GM18508 (cell line): ENCODE results near the gene OGFOD1.

Source experiments
- ATAC-seq: cut with Tn5 transposase; IDR thresholded peaks from one replicate; pipeline ENCODE4 v1.9.1; 2021; ENCODE audit warnings: moderate number of reproducible peaks; ENCODE audit not compliant: insufficient read depth, unreplicated experiment

The OGFOD1 gene

GRCh38 chr16:56425439-56425832 is 25.9 kb upstream of the OGFOD1 start, which contains the start of gene AMFR:
AMFR (minus strand) TSS chr16:56425545; CDS start chr16:56425327, 218 bp downstream.
- no peak for ATAC-seq

- ATAC-seq, result no peak
These were observed 24.8 kb upstream of the OGFOD1 start for GRCh38 chr16:56426585-56426984.

- ATAC-seq, result no peak
These were observed 23.3 kb upstream of the OGFOD1 start for GRCh38 chr16:56428091-56428490.

DNA sequence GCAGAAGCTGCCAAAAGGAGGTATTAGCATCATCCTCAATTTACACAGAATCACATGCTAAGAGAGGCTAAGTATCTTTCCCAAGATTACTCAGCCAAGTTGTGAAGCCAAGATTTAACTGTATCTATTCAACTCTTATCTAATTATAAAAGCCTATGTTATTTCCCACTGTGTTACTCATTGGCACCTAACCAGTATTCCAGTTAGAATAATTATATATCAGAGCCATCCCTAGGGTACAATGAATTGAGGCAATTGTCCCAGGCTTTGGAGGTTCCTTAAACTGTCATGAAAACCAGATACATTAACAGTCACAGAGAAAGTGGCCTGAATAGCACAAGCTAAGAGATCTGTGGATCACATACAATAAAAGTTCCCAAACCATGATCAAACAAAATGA is 15.1 kb upstream of the OGFOD1 start:
- ATAC-seq, result no peak

GRCh38 chr16:56438038-56438437 is 13.3 kb upstream of the OGFOD1 start:
- no peak for ATAC-seq

GRCh38 chr16:56447286-56447685 is 4.1 kb upstream of the OGFOD1 start:
- ATAC-seq, result no peak

GRCh38 chr16:56448005-56448404 is 3.3 kb upstream of the OGFOD1 start:
- ATAC-seq, result no peak

DNA sequence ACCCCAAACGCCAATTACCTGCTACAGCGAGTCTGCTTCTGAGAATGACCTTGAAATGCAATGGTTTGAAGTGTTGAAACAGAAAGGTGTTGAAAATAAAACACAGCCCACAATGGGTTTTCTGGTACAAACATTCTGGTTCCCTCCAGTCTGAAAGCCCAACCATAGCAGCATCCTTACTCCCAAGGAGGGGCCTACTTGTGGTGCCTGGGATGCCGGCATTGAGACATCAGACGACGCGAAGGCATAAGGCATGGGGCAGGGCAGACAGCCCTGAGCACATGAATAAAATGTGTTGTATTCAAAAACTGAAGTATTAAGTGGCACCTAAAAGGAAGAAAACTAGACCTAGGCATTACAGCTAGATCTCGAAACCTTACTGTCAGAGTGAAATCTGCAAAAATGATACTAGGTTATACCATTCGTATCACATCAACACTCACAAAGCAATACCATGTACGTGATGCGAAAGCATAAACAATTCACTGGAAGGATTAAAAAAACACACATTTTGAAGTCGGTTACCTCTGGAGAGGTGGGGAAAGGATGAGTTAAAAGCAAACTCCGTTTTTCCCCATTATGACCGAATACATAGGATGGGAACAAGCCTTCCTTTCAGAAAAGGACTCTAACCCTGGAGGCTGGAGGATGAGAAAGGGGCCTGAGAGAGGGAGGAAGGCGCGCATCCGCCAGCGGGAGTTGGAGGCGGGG is 924 bp upstream of the OGFOD1 start:
- no peak for ATAC-seq

GRCh38 chr16:56451753-56452689 is 667 bp downstream of the OGFOD1 start:
- ATAC-seq, result peak; percentile 13

DNA sequence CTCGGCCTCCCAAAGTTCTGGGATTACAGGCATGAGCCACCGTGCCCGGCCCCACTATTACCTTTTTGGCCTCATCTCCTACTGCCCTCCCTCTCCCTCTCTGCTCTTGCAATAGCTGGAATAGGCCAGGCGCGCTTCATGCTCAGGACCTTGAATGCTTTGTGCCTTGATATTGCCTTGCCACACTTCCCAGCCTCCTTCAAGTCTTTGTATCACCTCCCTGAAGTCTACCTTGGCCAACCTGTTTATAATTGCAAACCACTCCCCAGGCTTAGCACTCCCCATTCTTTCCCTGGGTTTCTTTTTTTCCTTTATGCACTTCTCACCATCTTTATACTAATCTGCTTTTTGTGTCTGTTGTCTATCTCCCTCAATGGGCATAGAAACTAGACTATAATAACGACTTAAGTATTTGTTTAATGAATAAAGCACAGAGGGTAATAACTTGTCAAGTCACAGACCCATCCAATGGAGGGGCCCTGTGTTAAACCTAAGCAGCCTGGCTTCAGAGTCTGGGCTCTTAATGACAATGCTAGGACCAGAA is 6.6 kb downstream of the OGFOD1 start:
- no peak for ATAC-seq

- no peak for ATAC-seq
These were observed 8.7 kb downstream of the OGFOD1 start for GRCh38 chr16:56460101-56460500.

DNA sequence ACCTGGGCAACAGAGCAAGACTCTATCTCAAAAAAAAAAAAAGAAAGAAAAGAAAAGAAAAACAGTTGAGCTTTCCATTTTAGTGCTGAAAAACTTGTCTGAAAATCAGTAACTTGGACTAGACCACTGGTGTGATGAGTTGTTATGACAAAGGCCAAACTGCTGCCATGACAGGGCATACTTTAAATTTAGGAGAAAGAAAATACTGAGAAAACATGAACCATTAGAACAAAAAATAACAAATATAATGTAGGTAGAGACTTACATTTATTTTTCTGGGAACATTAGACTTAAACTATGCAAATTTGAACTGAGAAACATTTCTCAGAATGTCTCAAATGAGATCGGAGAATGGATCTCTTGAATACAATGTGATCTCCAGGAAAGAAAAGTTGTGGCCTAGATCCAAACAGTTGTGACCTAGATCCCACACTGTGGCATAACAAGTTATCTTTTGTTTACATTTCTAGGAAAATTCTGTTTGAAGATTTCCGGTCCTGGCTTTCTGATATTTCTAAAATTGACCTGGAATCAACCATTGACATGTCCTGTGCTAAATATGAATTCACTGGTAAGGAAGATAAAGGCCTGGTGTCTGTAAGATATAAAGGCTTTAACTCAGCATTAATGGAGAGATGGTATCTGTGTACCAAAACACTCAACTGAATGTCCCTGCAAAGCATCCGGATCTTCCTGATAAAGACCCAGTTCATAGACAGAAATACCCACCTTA is 10.9 kb downstream of the OGFOD1 start:
- ATAC-seq, result no peak

DNA sequence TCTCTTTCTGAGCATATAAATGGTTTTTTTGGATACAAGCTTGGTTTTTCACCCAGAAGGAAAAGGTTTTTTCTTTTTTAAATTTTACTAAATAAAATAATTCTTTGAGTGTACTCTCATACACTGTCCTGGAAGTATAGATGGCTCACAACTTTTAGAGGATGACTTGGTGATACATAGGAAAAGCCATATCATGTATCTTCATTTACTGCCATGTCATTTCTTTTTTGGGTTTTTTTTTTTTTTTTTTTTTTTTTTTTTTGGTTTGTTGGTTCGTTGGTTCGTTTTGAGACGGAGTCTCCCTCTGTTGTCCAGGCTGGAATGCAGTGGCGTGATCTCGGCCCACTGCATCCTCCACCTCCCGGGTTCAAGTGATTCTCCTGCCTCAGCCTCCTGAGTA is 11.8 kb downstream of the OGFOD1 start:
- ATAC-seq, result no peak

DNA sequence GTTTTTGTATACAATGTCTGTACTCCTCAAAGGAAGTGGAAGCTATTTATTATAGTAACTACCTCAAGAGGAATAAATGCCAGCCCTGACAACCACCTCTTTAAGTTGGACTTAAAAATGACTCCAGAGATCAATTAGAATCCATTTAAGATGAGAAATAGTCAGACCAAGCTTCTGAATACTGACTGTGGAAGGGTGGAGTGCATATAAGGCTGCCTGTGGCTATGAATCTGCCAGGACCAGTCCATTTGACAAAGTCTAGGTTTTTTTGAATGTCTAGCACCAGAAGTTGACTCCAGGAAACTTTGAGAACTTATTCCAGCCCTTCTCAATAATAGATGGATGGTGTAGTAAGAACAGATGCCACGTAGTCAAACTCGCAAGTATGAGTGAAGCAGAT is 15.0 kb downstream of the OGFOD1 start:
- ATAC-seq, result no peak

GRCh38 chr16:56468800-56469199 is 17.4 kb downstream of the OGFOD1 start:
- ATAC-seq, result no peak

DNA sequence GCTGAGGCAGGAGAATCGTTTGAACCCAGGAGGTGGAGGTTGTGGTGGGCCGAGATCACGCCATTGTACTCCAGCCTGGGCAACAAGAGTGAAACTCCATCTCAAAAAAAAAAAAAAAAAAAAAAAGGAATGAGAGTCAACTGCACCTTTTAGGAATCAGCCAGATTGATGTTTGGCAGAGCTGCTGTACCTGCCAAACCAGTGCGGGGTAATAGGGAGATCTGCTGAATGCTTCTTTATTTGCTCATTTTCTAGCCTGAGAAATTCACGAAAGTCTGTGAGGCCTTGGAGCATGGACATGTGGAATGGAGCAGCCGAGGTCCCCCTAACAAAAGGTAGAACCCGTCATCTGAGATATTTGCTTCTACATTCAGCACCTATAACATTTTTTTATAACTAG is 18.4 kb downstream of the OGFOD1 start:
- ATAC-seq, result no peak

- ATAC-seq, result no peak
These were observed 18.9 kb downstream of the OGFOD1 start for GRCh38 chr16:56470232-56470631.

- ATAC-seq, result no peak
These were observed 19.3 kb downstream of the OGFOD1 start for GRCh38 chr16:56470666-56471065.

DNA sequence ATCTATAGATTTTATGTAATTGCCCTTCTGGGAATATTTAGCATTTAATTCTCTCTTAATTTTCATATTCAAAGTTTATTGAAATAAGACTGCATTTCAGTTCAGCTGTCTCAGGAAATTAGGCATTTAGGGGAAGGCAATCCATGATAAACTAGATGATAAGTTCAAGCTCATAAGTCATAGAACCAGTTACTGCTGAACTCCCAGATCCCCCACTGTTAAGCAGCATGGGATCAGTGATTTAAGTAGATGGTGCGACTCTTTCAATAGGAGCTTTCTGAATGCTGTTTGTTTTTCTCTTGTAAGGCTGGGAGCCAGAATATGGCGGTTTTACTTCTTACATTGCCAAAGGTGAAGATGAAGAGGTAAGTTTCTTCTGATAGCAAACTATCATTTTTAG is 23.8 kb downstream of the OGFOD1 start:
- no peak for ATAC-seq

DNA sequence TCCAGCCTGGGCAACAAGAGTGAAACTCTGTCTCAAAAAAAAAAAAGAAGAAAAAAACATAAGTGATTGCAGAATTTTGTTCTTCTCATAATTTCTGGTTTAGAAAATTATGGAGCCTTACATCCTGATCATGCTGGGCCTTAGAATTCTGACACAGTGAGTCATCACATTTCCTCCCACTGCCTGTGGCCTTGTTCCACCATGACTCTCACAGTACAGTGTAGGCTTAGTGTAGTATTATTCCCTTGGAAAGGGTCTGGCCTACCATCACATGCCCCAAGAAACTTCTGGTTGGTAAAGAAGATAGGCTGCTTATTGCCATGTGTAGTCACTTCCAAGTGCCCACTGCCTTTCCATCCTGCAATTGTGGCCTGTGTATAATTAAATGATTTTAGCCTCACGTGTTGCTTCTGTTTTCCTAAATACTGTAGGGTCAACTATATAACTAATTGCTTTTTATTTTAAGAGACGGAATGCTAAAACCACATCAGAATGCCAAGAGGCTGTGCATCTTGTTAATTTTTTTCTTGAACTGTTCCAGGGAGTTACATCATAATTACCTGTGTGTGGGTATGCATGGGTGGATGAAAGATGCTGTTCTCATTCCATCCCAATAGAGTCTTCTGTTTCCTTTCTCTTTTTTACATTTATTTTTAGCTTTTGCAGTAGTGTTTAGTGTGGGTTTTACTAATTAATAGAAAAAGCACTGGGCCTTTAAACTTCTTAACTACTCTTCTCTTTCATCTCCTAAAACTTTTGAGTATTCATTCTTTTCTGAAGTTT is 25.9 kb downstream of the OGFOD1 start:
- no peak for ATAC-seq
